ENCODE measurements around the gene SEMA4A.
A peak's percentile ranks its signal among the peaks of the same experiment; 100 is the strongest.

DNA sequence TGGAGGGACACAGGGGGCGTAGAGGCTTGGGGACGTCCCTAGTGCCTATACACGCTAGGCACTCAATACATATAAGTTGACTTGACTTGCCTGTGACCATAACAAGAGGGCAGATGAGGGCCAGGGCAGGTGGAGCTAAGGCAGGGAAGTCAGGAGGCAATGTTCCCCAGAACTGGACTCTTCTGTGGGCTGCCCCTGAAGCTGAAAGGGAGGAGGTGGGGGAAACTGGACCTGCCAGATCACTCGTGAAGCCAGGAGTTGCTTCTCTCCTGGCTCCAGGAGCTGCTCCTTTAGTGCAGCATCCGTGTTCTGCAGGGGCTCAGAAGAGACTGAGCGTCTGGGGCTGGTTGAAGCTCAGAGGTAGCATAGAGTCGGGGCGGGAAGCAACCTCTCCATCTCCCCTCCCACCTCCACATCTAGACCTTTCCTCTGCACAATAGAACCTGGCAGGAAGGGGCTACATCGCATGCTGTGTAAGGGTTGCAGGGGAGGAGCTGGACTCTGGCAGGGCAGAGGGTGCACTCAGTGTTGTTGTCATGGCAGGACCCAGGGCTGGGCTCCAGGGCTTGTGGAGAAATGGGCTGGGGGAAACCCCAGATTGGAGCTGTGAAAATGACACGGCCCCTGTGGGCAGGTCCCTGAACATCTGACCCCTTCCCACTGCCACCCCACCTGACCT lies 2.9 kb upstream of the SEMA4A start:
- TF ChIP-seq, protein P1, sequence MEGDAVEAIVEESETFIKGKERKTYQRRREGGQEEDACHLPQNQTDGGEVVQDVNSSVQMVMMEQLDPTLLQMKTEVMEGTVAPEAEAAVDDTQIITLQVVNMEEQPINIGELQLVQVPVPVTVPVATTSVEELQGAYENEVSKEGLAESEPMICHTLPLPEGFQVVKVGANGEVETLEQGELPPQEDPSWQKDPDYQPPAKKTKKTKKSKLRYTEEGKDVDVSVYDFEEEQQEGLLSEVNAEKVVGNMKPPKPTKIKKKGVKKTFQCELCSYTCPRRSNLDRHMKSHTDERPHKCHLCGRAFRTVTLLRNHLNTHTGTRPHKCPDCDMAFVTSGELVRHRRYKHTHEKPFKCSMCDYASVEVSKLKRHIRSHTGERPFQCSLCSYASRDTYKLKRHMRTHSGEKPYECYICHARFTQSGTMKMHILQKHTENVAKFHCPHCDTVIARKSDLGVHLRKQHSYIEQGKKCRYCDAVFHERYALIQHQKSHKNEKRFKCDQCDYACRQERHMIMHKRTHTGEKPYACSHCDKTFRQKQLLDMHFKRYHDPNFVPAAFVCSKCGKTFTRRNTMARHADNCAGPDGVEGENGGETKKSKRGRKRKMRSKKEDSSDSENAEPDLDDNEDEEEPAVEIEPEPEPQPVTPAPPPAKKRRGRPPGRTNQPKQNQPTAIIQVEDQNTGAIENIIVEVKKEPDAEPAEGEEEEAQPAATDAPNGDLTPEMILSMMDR (IDR thresholded peaks at IDR 0.05; ENCODE audit: poor library complexity, severe bottlenecking) = no peak
- TF ChIP-seq POLR2AphosphoS5 (IDR thresholded peaks at IDR 0.05) (peak; percentile 5), TAF1 (IDR thresholded peaks at IDR 0.05; ENCODE audit: low read depth) (no peak)

Data from neural cell (in vitro differentiated cells).